GM23338 (cell line): Measurements from ENCODE around the gene OR51M1. TPM values are rescaled to one million over a fixed set of nuclear protein-coding genes. Genes with fewer than 3 reads are reported as not detected.

Experiments
- ATAC-seq: fragments of 200-7000 bp; cut with Tn5 transposase; 3 replicates; pipeline ENCODE4 v1.9.1; 2020
- DNase-seq: peaks from one replicate; pipeline ENCODE4 v3.0.0-alpha.2; 2015; ENCODE audit warnings: low spot score
- H2AFZ ChIP-seq: fragments of 200-600 bp; sonication (generic); 2 replicates; pipeline ENCODE4 v1.8.0; 2016; ENCODE audit warnings: antibody characterized with exemption, mild to moderate bottlenecking, moderate library complexity
- H3F3A ChIP-seq: fragments of 200-600 bp; sonication (generic); replicated peaks from 2 replicates; pipeline ENCODE4 v1.8.0; 2017; ENCODE audit warnings: antibody characterized with exemption, mixed run types, low read depth
- H3K27ac ChIP-seq: fragments of 200-600 bp; sonication (generic); 2 replicates; pipeline ENCODE4 v1.6.1; 2016; ENCODE audit warnings: low read depth
- H3K27me3 ChIP-seq: fragments of 200-600 bp; sonication (generic); 2 replicates; pipeline ENCODE4 v1.8.0; 2016; ENCODE audit warnings: mild to moderate bottlenecking, mixed run types, moderate library complexity; ENCODE audit not compliant: insufficient read depth
- H3K36me3 ChIP-seq: fragments of 200-600 bp; sonication (generic); 2 replicates; pipeline ENCODE4 v1.8.0; 2016; ENCODE audit warnings: mild to moderate bottlenecking; ENCODE audit not compliant: insufficient read depth
- H3K4me1 ChIP-seq: fragments of 200-600 bp; sonication (generic); 2 replicates; pipeline ENCODE4 v1.8.0; 2016; ENCODE audit warnings: mild to moderate bottlenecking, moderate library complexity; ENCODE audit not compliant: insufficient read depth
- H3K4me2 ChIP-seq: fragments of 200-600 bp; sonication (generic); 2 replicates; pipeline ENCODE4 v1.7.1; 2017; ENCODE audit warnings: mixed run types
- H3K4me3 ChIP-seq: fragments of 200-600 bp; sonication (generic); 2 replicates; pipeline ENCODE4 v1.6.1; 2016; ENCODE audit warnings: mixed run types
- H3K79me2 ChIP-seq: fragments of 200-600 bp; sonication (generic); replicated peaks from 2 replicates; pipeline ENCODE4 v1.8.0; 2017; ENCODE audit warnings: mild to moderate bottlenecking; ENCODE audit not compliant: insufficient read depth
- H3K9me2 ChIP-seq: fragments of 200-600 bp; sonication (generic); 2 replicates; pipeline ENCODE4 v1.8.0; 2017; ENCODE audit not compliant: insufficient read depth
- H4K20me1 ChIP-seq: fragments of 200-600 bp; sonication (generic); replicated peaks from 2 replicates; pipeline ENCODE4 v1.8.0; 2017; ENCODE audit warnings: mild to moderate bottlenecking; ENCODE audit not compliant: insufficient read depth
- H3K27ac Mint-ChIP-seq: 2 replicates; pipeline ENCODE4 v1.8.0; 2020; ENCODE audit warnings: inconsistent platforms, mild to moderate bottlenecking, moderate library complexity, mixed read lengths
- H3K27me3 Mint-ChIP-seq: 3 replicates; pipeline ENCODE4 v1.8.0; 2022; ENCODE audit warnings: low read depth, mild to moderate bottlenecking, moderate library complexity, mixed read lengths, inconsistent platforms; ENCODE audit not compliant: insufficient read depth, poor library complexity
- H3K36me3 Mint-ChIP-seq: 3 replicates; pipeline ENCODE4 v1.8.0; 2021; ENCODE audit warnings: low read depth, mild to moderate bottlenecking, inconsistent platforms, moderate library complexity, mixed read lengths
- H3K4me1 Mint-ChIP-seq: 3 replicates; pipeline ENCODE4 v1.8.0; 2020; ENCODE audit warnings: mild to moderate bottlenecking, inconsistent platforms, mixed read lengths
- H3K4me3 Mint-ChIP-seq: 3 replicates; pipeline ENCODE4 v1.8.0; 2021; ENCODE audit warnings: moderate library complexity, mild to moderate bottlenecking, inconsistent platforms, mixed read lengths
- H3K9me3 Mint-ChIP-seq: 3 replicates; pipeline ENCODE4 v1.8.0; 2020; ENCODE audit warnings: moderate library complexity, mild to moderate bottlenecking, inconsistent platforms, mixed read lengths
- CREB1 ChIP-seq: fragments of 250-450 bp; sonication (Bioruptor Pico); IDR thresholded peaks from 2 replicates; pipeline ENCODE4 v1.5.0; 2020; ENCODE audit warnings: low read depth, mild to moderate bottlenecking, moderate library complexity
- CTCF ChIP-seq, 2 experiments: fragments of 200-600 bp in 1 of 2; sonication (generic) in 1 of 2; conservative IDR thresholded peaks; 2 replicates each; pipeline versions ENCODE4 v1.5.1 to v1.6.1; 2016 to 2017; ENCODE audit warnings: antibody characterized with exemption in 2 of 2, low read depth in 2 of 2, mild to moderate bottlenecking in 2 of 2, moderate library complexity in 1 of 2
- ETS1 ChIP-seq: IDR thresholded peaks from 2 replicates; pipeline ENCODE4 v1.6.1; 2016; ENCODE audit warnings: antibody characterized with exemption
- EZH2 ChIP-seq: fragments of 200-600 bp; sonication (generic); IDR thresholded peaks from one replicate; pipeline ENCODE4 v1.8.0; 2017; ENCODE audit warnings: antibody characterized with exemption, mild to moderate bottlenecking, low read depth; ENCODE audit not compliant: unreplicated experiment
- EZH2phosphoT487 ChIP-seq: fragments of 200-600 bp; sonication (generic); IDR thresholded peaks from one replicate; pipeline ENCODE4 v1.8.1; 2018; ENCODE audit warnings: antibody characterized with exemption; ENCODE audit not compliant: unreplicated experiment
- JUNB ChIP-seq: IDR thresholded peaks from one replicate; pipeline ENCODE4 v1.6.1; 2016; ENCODE audit warnings: antibody characterized with exemption; ENCODE audit not compliant: unreplicated experiment
- NANOG ChIP-seq: IDR thresholded peaks from 2 replicates; pipeline ENCODE4 v1.6.1; 2016; ENCODE audit warnings: antibody characterized with exemption, borderline replicate concordance
- POLR2AphosphoS5 ChIP-seq: IDR thresholded peaks from 2 replicates; pipeline ENCODE4 v1.6.1; 2016; ENCODE audit warnings: antibody characterized with exemption, low read depth
- STAT1 ChIP-seq: IDR thresholded peaks from one replicate; pipeline ENCODE4 v1.6.1; 2016; ENCODE audit warnings: antibody characterized with exemption; ENCODE audit not compliant: unreplicated experiment
- ZNF331 ChIP-seq: fragments of 250-450 bp; sonication (Bioruptor Pico); IDR thresholded peaks from 2 replicates; pipeline ENCODE4 v1.5.0; 2020; ENCODE audit warnings: low read depth, mild to moderate bottlenecking, moderate library complexity
- ZNF462 ChIP-seq: fragments of 250-450 bp; sonication (Bioruptor Pico); IDR thresholded peaks from 2 replicates; pipeline ENCODE4 v1.5.0; 2020; ENCODE audit warnings: mild to moderate bottlenecking, moderate library complexity
- polyA plus RNA-seq: library from polyadenylated mRNA; unstranded; fragments of >200 nt; fragmentation: Nextera tagmentation; extraction: Ambion mirVana; gene quantifications from 2 replicates; pipeline ENCODE4 v1.2.1, GENCODE V29; 2016
- total RNA-seq: library from RNA; depleted of rRNA; stranded (reverse); fragments of >200 nt; shearing (Covaris generic); gene quantifications from 2 replicates; pipeline ENCODE4 v1.2.3, GENCODE V29; 2014

The OR51M1 gene
- total and polyA plus RNA-seq, 2 experiments from 2014 or later, result 0.03 TPM; not detected in 1

- H3K27ac ChIP-seq, result no peak overlapping the region
- no peak overlapping the region for H2AFZ ChIP-seq
- no peak overlapping the region for H3K4me3 ChIP-seq
- ATAC-seq (no peak), DNase-seq (no peak)
- H4K20me1 ChIP-seq, result no peaks in the 10 kb centered on the region
- no peaks in the 10 kb centered on the region for H3K9me3 Mint-ChIP-seq
- no peaks in the 10 kb centered on the region for H3F3A ChIP-seq
- no peak overlapping the region for H3K4me3 Mint-ChIP-seq
- H3K36me3 Mint-ChIP-seq, result no peaks in the 10 kb centered on the region
- peaks cover 5% of the 10 kb centered on the region for H3K4me1 ChIP-seq
- no peaks in the 10 kb centered on the region for H3K27me3 ChIP-seq
- H3K9me2 ChIP-seq, result 0 out of 2 replicates have a peak, but pooled peaks cover 3% of the 10 kb centered on the region
- no peaks in the 10 kb centered on the region for H3K27me3 Mint-ChIP-seq
- no peaks in the 10 kb centered on the region for H3K79me2 ChIP-seq
- no peak overlapping the region for H3K27ac Mint-ChIP-seq
- TF ChIP-seq ETS1 (no peak), CTCF (conservative IDR thresholded peaks at IDR 0.05; ENCODE audit: low read depth in 2 of 2) (peak; percentile 36 to 53)
- H3K36me3 ChIP-seq, result no peaks in the 10 kb centered on the region
- H3K4me1 Mint-ChIP-seq, result no peaks in the 10 kb centered on the region
- no peak overlapping the region for H3K4me2 ChIP-seq
Measured at GRCh38 chr11:5390210-5390609, 6.6 kb downstream of the OR51M1 start.

GRCh38 chr11:5394091-5394490, 10.5 kb downstream of the OR51M1 start:
- H3K36me3 ChIP-seq, result no peaks in the 10 kb centered on the region
- no peaks in the 10 kb centered on the region for H3F3A ChIP-seq
- H3K4me3 Mint-ChIP-seq, result no peak overlapping the region
- H3K4me1 Mint-ChIP-seq, result peaks cover 3% of the 10 kb centered on the region; the same call in 2 of the 3 replicates
- no peak overlapping the region for H2AFZ ChIP-seq
- no peaks in the 10 kb centered on the region; the same call in 2 of the 3 replicates for H3K9me3 Mint-ChIP-seq
- ATAC-seq, result no peak
- no peak overlapping the region for H3K4me2 ChIP-seq
- H3K36me3 Mint-ChIP-seq, result no peaks in the 10 kb centered on the region
- H3K9me2 ChIP-seq, result 0 out of 2 replicates have a peak, but pooled peaks cover 3% of the 10 kb centered on the region
- H3K27me3 ChIP-seq, result no peaks in the 10 kb centered on the region
- H4K20me1 ChIP-seq, result no peaks in the 10 kb centered on the region
- no peaks in the 10 kb centered on the region for H3K4me1 ChIP-seq
- no peak overlapping the region for H3K27ac ChIP-seq
- peaks cover 2% of the 10 kb centered on the region for H3K27me3 Mint-ChIP-seq
- no peak overlapping the region for H3K4me3 ChIP-seq
- no peaks in the 10 kb centered on the region for H3K79me2 ChIP-seq
- H3K27ac Mint-ChIP-seq, result no peak overlapping the region
- no peak for DNase-seq
- TF ChIP-seq ZNF331 (CRISPR knock-in tag), result no peak
- no peak for TF ChIP-seq EZH2
- TF ChIP-seq CREB1 (CRISPR knock-in tag), result no peak
- TF ChIP-seq POLR2AphosphoS5, result no peak
- TF ChIP-seq STAT1, result no peak
- no peak for TF ChIP-seq EZH2phosphoT487
- no peak for TF ChIP-seq ZNF462 (CRISPR knock-in tag)
- no peak for TF ChIP-seq JUNB
- TF ChIP-seq NANOG, result no peak
- TF ChIP-seq ETS1, result no peak
